Karpas-422 (cell line): ENCODE results near the gene ATL2. TPM values are rescaled to one million over a fixed set of nuclear protein-coding genes. Genes with fewer than 3 reads are reported as not detected.
A peak's percentile ranks its signal among the peaks of the same experiment; 100 is the strongest.

ENCODE experiments used
- DNase-seq: peaks from one replicate; pipeline ENCODE4 v3.0.0-alpha.2; 2015
- H2AFZ ChIP-seq: fragments of 200-600 bp; sonication (generic); 2 replicates; pipeline ENCODE4 v1.6.1; 2014; ENCODE audit warnings: antibody characterized with exemption, low read length, mixed read lengths
- H3K27ac ChIP-seq: fragments of 200-600 bp; sonication (generic); 2 replicates; pipeline ENCODE4 v1.5.1; 2014; ENCODE audit warnings: mild to moderate bottlenecking, low read length, moderate library complexity
- H3K27me3 ChIP-seq: fragments of 200-600 bp; sonication (generic); 2 replicates; pipeline ENCODE4 v1.6.1; 2014; ENCODE audit warnings: low read length, mixed read lengths
- H3K36me3 ChIP-seq: fragments of 200-600 bp; sonication (generic); 2 replicates; pipeline ENCODE4 v1.6.1; 2014; ENCODE audit warnings: low read length, mixed read lengths; ENCODE audit not compliant: insufficient read depth
- H3K4me1 ChIP-seq: fragments of 200-600 bp; sonication (generic); 2 replicates; pipeline ENCODE4 v1.6.1; 2014; ENCODE audit warnings: mild to moderate bottlenecking, low read length, mixed read lengths
- H3K4me2 ChIP-seq: fragments of 200-600 bp; sonication (generic); 2 replicates; pipeline ENCODE4 v1.6.1; 2014; ENCODE audit warnings: low read length, low read depth, mild to moderate bottlenecking; ENCODE audit not compliant: poor library complexity, severe bottlenecking
- H3K4me3 ChIP-seq: fragments of 200-600 bp; sonication (generic); 2 replicates; pipeline ENCODE4 v1.5.1; 2014; ENCODE audit warnings: mild to moderate bottlenecking, antibody characterized with exemption, low read length, mixed read lengths
- H3K79me2 ChIP-seq: fragments of 200-600 bp; sonication (generic); 2 replicates; pipeline ENCODE4 v1.6.1; 2014; ENCODE audit warnings: mild to moderate bottlenecking, low read length, mixed read lengths
- H3K9ac ChIP-seq: fragments of 200-600 bp; sonication (generic); 2 replicates; pipeline ENCODE4 v1.6.0; 2014; ENCODE audit warnings: low read length
- H3K9me2 ChIP-seq: fragments of 200-600 bp; sonication (generic), shearing (Covaris generic); replicated peaks from 2 replicates; pipeline ENCODE4 v1.6.0; 2014; ENCODE audit warnings: mild to moderate bottlenecking, low read length, moderate library complexity; ENCODE audit not compliant: insufficient read depth
- H3K9me3 ChIP-seq: fragments of 300-700, 200-600 bp; sonication (generic); 2 replicates; pipeline ENCODE4 v1.6.1; 2014; ENCODE audit warnings: low read length, mixed read lengths
- H4K20me1 ChIP-seq: fragments of 200-600 bp; sonication (generic); 2 replicates; pipeline ENCODE4 v1.6.1; 2014; ENCODE audit warnings: mild to moderate bottlenecking, antibody characterized with exemption, low read length, low read depth; ENCODE audit not compliant: insufficient read depth
- total RNA-seq: library from RNA; depleted of rRNA; stranded (reverse); fragments of >200 nt; shearing (Covaris generic); gene quantifications from 2 replicates; pipeline ENCODE4 v1.2.3, GENCODE V29; 2014; ENCODE audit warnings: low replicate concordance

Gene ATL2
- total RNA-seq, 1 experiment from 2014 or later = 154 TPM

- H3K4me2 ChIP-seq = no peak overlapping the region
- no peak for DNase-seq
- no peaks in the 10 kb centered on the region for H3K4me1 ChIP-seq
- peaks cover 74% of the 10 kb centered on the region for H3K36me3 ChIP-seq
- H3K9me3 ChIP-seq = no peaks in the 10 kb centered on the region
- peaks cover 74% of the 10 kb centered on the region for H3K79me2 ChIP-seq
- no peak overlapping the region for H3K27ac ChIP-seq
- H3K27me3 ChIP-seq = no peaks in the 10 kb centered on the region
- no peaks in the 10 kb centered on the region for H3K9me2 ChIP-seq
- 0 out of 2 replicates have a peak, but pooled peaks cover 4% of the 10 kb centered on the region for H4K20me1 ChIP-seq
- H2AFZ ChIP-seq = no peak overlapping the region
- no peak overlapping the region for H3K9ac ChIP-seq
- no peak overlapping the region for H3K4me3 ChIP-seq
Observed at GRCh38 chr2:38308821-38309220, 68.3 kb downstream of the ATL2 start.

- Histone ChIP-seq H3K9me3 (no peaks in the 10 kb centered on the region), H3K4me3 (no peak overlapping the region), H4K20me1 (peaks cover 10% of the 10 kb centered on the region; the same call in 1 of the 2 replicates), H3K27me3 (no peaks in the 10 kb centered on the region), H3K36me3 (peaks cover 49% of the 10 kb centered on the region), H3K9me2 (no peaks in the 10 kb centered on the region), H3K9ac (no peak overlapping the region), H2AFZ (no peak overlapping the region), H3K27ac (no peak overlapping the region), H3K4me1 (no peaks in the 10 kb centered on the region), H3K79me2 (peaks cover 40% of the 10 kb centered on the region), H3K4me2 (no peak overlapping the region)
- DNase-seq = no peak
Observed at GRCh38 chr2:38301969-38302702, 74.9 kb downstream of the ATL2 start.

GRCh38 chr2:38301340-38301968 lies 75.6 kb downstream of the ATL2 start:
- Histone ChIP-seq H3K9ac (no peak overlapping the region), H3K4me3 (no peak overlapping the region), H4K20me1 (peaks cover 10% of the 10 kb centered on the region; the same call in 1 of the 2 replicates), H3K4me2 (no peak overlapping the region), H3K79me2 (peaks cover 33% of the 10 kb centered on the region), H3K27me3 (no peaks in the 10 kb centered on the region), H3K27ac (no peak overlapping the region), H3K36me3 (peaks cover 55% of the 10 kb centered on the region), H2AFZ (no peak overlapping the region), H3K9me3 (no peaks in the 10 kb centered on the region), H3K9me2 (no peaks in the 10 kb centered on the region), H3K4me1 (no peaks in the 10 kb centered on the region)
- peak; percentile 49 for DNase-seq

- Histone ChIP-seq H3K36me3 (peaks cover 52% of the 10 kb centered on the region), H3K9me3 (no peaks in the 10 kb centered on the region)
Observed at GRCh38 chr2:38298539-38298938, 78.5 kb downstream of the ATL2 start.

GRCh38 chr2:38296197-38296780 lies 80.8 kb downstream of the ATL2 start:
- no peak overlapping the region for H2AFZ ChIP-seq
- H3K27ac ChIP-seq = no peak overlapping the region
- no peak overlapping the region for H3K9ac ChIP-seq
- no peaks in the 10 kb centered on the region for H3K9me2 ChIP-seq
- no peak for DNase-seq
- no peak overlapping the region for H3K4me2 ChIP-seq
- no peaks in the 10 kb centered on the region for H3K4me1 ChIP-seq
- H3K9me3 ChIP-seq = no peaks in the 10 kb centered on the region
- H3K36me3 ChIP-seq = peaks cover 54% of the 10 kb centered on the region
- H4K20me1 ChIP-seq = peaks cover 5% of the 10 kb centered on the region; the same call in 1 of the 2 replicates
- no peak overlapping the region for H3K4me3 ChIP-seq
- H3K79me2 ChIP-seq = no peaks in the 10 kb centered on the region
- no peaks in the 10 kb centered on the region for H3K27me3 ChIP-seq

More at GRCh38 chr2:38298539-38298938, 78.5 kb downstream of the ATL2 start:
- peaks cover 8% of the 10 kb centered on the region for H3K79me2 ChIP-seq
- no peak for DNase-seq
- H4K20me1 ChIP-seq = peaks cover 6% of the 10 kb centered on the region; the same call in 1 of the 2 replicates
- H3K4me1 ChIP-seq = no peaks in the 10 kb centered on the region
- no peaks in the 10 kb centered on the region for H3K27me3 ChIP-seq
- no peak overlapping the region for H3K9ac ChIP-seq
- no peak overlapping the region for H3K4me2 ChIP-seq
- H3K27ac ChIP-seq = no peak overlapping the region
- no peaks in the 10 kb centered on the region for H3K9me2 ChIP-seq
- no peak overlapping the region for H2AFZ ChIP-seq
- H3K4me3 ChIP-seq = no peak overlapping the region

- no peak for DNase-seq
- Histone ChIP-seq H3K27ac (no peak overlapping the region), H3K4me3 (no peak overlapping the region), H4K20me1 (peaks cover 5% of the 10 kb centered on the region; the same call in 1 of the 2 replicates), H3K9ac (no peak overlapping the region), H3K36me3 (peaks cover 48% of the 10 kb centered on the region), H3K4me2 (no peak overlapping the region), H3K79me2 (no peaks in the 10 kb centered on the region), H3K9me2 (no peaks in the 10 kb centered on the region), H3K9me3 (no peaks in the 10 kb centered on the region), H3K27me3 (no peaks in the 10 kb centered on the region), H3K4me1 (no peaks in the 10 kb centered on the region), H2AFZ (no peak overlapping the region)
Observed at GRCh38 chr2:38294597-38294996, 82.5 kb downstream of the ATL2 start.

GRCh38 chr2:38293152-38293865 lies 83.8 kb downstream of the ATL2 start:
- H3K36me3 ChIP-seq = peaks cover 38% of the 10 kb centered on the region
- H3K4me1 ChIP-seq = no peaks in the 10 kb centered on the region
- no peaks in the 10 kb centered on the region for H3K79me2 ChIP-seq
- no peaks in the 10 kb centered on the region for H3K9me2 ChIP-seq
- no peak overlapping the region for H3K4me2 ChIP-seq
- no peak for DNase-seq
- H3K27ac ChIP-seq = no peak overlapping the region
- H3K4me3 ChIP-seq = no peak overlapping the region
- no peak overlapping the region for H2AFZ ChIP-seq
- H4K20me1 ChIP-seq = peaks cover 5% of the 10 kb centered on the region; the same call in 1 of the 2 replicates
- no peak overlapping the region for H3K9ac ChIP-seq
- no peaks in the 10 kb centered on the region for H3K27me3 ChIP-seq
- no peaks in the 10 kb centered on the region for H3K9me3 ChIP-seq

- DNase-seq = no peak
- Histone ChIP-seq H4K20me1 (peaks cover 5% of the 10 kb centered on the region; the same call in 1 of the 2 replicates), H2AFZ (no peak overlapping the region), H3K4me3 (no peak overlapping the region), H3K9me3 (no peaks in the 10 kb centered on the region), H3K27ac (no peak overlapping the region), H3K9me2 (no peaks in the 10 kb centered on the region), H3K9ac (no peak overlapping the region), H3K36me3 (peaks cover 9% of the 10 kb centered on the region), H3K4me2 (no peak overlapping the region), H3K79me2 (no peaks in the 10 kb centered on the region), H3K27me3 (no peaks in the 10 kb centered on the region), H3K4me1 (no peaks in the 10 kb centered on the region)
Observed at GRCh38 chr2:38290332-38290731, 86.7 kb downstream of the ATL2 start.
